Fibroblast of lung (primary cell): ENCODE measurements around the gene NEUROD2. TPM values are rescaled to one million over a fixed set of nuclear protein-coding genes. Genes with fewer than 3 reads are reported as not detected.

Experiments
- DNase-seq, 2 donors: peaks; one replicate each; pipeline versions ENCODE4 v3.0.0 to v3.0.0-alpha.2; 2010; ENCODE audit warnings: low read depth in 2 of 2
- H2AFZ ChIP-seq: 2 replicates; pipeline ENCODE4 v1.5.1; 2012; ENCODE audit warnings: low read length, control low read depth, inconsistent platforms
- H3K27ac ChIP-seq: 2 replicates; pipeline ENCODE4 v1.5.1; 2011; ENCODE audit warnings: low read length, control low read depth; ENCODE audit not compliant: insufficient read depth
- H3K27me3 ChIP-seq: 2 replicates; pipeline ENCODE4 v1.5.1; 2011; ENCODE audit warnings: mild to moderate bottlenecking, low read length; ENCODE audit not compliant: control insufficient read depth, insufficient read depth
- H3K36me3 ChIP-seq: 2 replicates; pipeline ENCODE4 v1.5.1; 2011; ENCODE audit warnings: low read length; ENCODE audit not compliant: control insufficient read depth, insufficient read depth
- H3K4me1 ChIP-seq: 2 replicates; pipeline ENCODE4 v1.5.1; 2011; ENCODE audit warnings: low read length; ENCODE audit not compliant: control insufficient read depth, insufficient read depth; ENCODE audit errors: extremely low read depth
- H3K4me2 ChIP-seq: 2 replicates; pipeline ENCODE4 v1.5.1; 2011; ENCODE audit warnings: low read length, control low read depth; ENCODE audit not compliant: insufficient read depth; ENCODE audit errors: extremely low read depth
- H3K4me3 ChIP-seq, 4 experiments: fragments of 200-600 bp in 1 of 4; sonication (generic) in 1 of 4; replicated peaks in 1 of 4; 2 replicates each; pipeline ENCODE4 v1.5.1; 2011 to 2016; ENCODE audit warnings: low read length in 4 of 4, low read depth in 3 of 4, mild to moderate bottlenecking in 3 of 4, control low read depth in 2 of 4, inconsistent platforms in 1 of 4, mixed read lengths in 1 of 4; ENCODE audit not compliant: insufficient read depth in 1 of 4; ENCODE audit errors: control extremely low read depth in 1 of 4
- H3K79me2 ChIP-seq: 2 replicates; pipeline ENCODE4 v1.5.1; 2012; ENCODE audit warnings: mild to moderate bottlenecking, low read length, inconsistent platforms; ENCODE audit not compliant: control insufficient read depth, insufficient read depth
- H3K9ac ChIP-seq: 2 replicates; pipeline ENCODE4 v1.5.1; 2011; ENCODE audit warnings: mild to moderate bottlenecking, low read length, control low read depth; ENCODE audit not compliant: insufficient read depth
- H3K9me3 ChIP-seq: 2 replicates; pipeline ENCODE4 v1.5.1; 2012; ENCODE audit warnings: low read depth, low read length; ENCODE audit not compliant: control insufficient read depth, insufficient read depth
- H4K20me1 ChIP-seq: 2 replicates; pipeline ENCODE4 v1.5.1; 2011; ENCODE audit warnings: low read length; ENCODE audit not compliant: control insufficient read depth, insufficient read depth; ENCODE audit errors: extremely low read depth
- CTCF ChIP-seq, 2 donors: IDR thresholded peaks in 1 of 2; conservative IDR thresholded peaks in 1 of 2; 1 replicate in 1 of 2; 2 replicates in 1 of 2; pipeline ENCODE4 v1.5.1; 2011 to 2012; ENCODE audit warnings: low read length in 2 of 2, control low read depth in 1 of 2, inconsistent platforms in 1 of 2, low read depth in 1 of 2, mild to moderate bottlenecking in 1 of 2
- EZH2 ChIP-seq: IDR thresholded peaks from 2 replicates; pipeline ENCODE4 v1.5.1; 2012; ENCODE audit warnings: low read length, control low read depth, mild to moderate bottlenecking; ENCODE audit errors: missing control alignments
- polyA plus RNA-seq, 2 donors: library from polyadenylated mRNA; depleted of rRNA in 1 of 2; stranded (reverse) in 1 of 2; unstranded in 1 of 2; fragments of >200 nt; gene quantifications; 2 replicates each; pipeline ENCODE4 v1.2.1, GENCODE V29; 2011 to 2012; ENCODE audit warnings: missing spikeins in 1 of 2
- total RNA-seq: library from RNA; depleted of rRNA; stranded (reverse); fragments of >200 nt; gene quantifications from 2 replicates; pipeline ENCODE4 v1.2.1, GENCODE V29; 2014

Gene NEUROD2
- total and polyA plus RNA-seq, 2 donors (not counting 1 experiment from before 2014, with no cell fraction given) = not detected

GRCh38 chr17:39606434-39607056 is 1.2 kb downstream of the NEUROD2 start:
- TF ChIP-seq EZH2 (peak; percentile 27), CTCF (conservative IDR thresholded peaks at IDR 0.05 in 1 of 2, IDR thresholded peaks at IDR 0.05 in 1 of 2; ENCODE audit: low read depth in 1 of 2, low read length in 2 of 2) (no peak)
- no peaks in the 10 kb centered on the region for H3K4me1 ChIP-seq
- H3K4me3 ChIP-seq = no peak overlapping the region
- no peaks in the 10 kb centered on the region for H3K36me3 ChIP-seq
- DNase-seq = no peak
- H2AFZ ChIP-seq = no peak overlapping the region
- no peak overlapping the region for H3K9ac ChIP-seq
- no peaks in the 10 kb centered on the region for H4K20me1 ChIP-seq
- H3K79me2 ChIP-seq = no peaks in the 10 kb centered on the region
- H3K27ac ChIP-seq = no peak overlapping the region
- peaks cover 65% of the 10 kb centered on the region for H3K27me3 ChIP-seq
- no peak overlapping the region for H3K4me2 ChIP-seq
- H3K9me3 ChIP-seq = no peaks in the 10 kb centered on the region

- Histone ChIP-seq H3K9ac (no peak overlapping the region), H3K79me2 (no peaks in the 10 kb centered on the region), H3K9me3 (no peaks in the 10 kb centered on the region), H3K27me3 (peaks cover 73% of the 10 kb centered on the region), H3K4me1 (no peaks in the 10 kb centered on the region), H2AFZ (no peak overlapping the region), H4K20me1 (no peaks in the 10 kb centered on the region), H3K27ac (no peak overlapping the region), H3K36me3 (no peaks in the 10 kb centered on the region), H3K4me2 (no peak overlapping the region), H3K4me3 (no peak overlapping the region)
- peak; percentile 9 to 16 for DNase-seq
- TF ChIP-seq EZH2 = peak; percentile 98
- no peak for TF ChIP-seq CTCF (conservative IDR thresholded peaks at IDR 0.05 in 1 of 2, IDR thresholded peaks at IDR 0.05 in 1 of 2; ENCODE audit: low read depth in 1 of 2, low read length in 2 of 2)
Measured at GRCh38 chr17:39605492-39606433, 2.0 kb downstream of the NEUROD2 start.

- Histone ChIP-seq H4K20me1 (no peaks in the 10 kb centered on the region), H3K79me2 (no peaks in the 10 kb centered on the region), H3K27me3 (peaks cover 81% of the 10 kb centered on the region), H2AFZ (no peak overlapping the region), H3K4me3 (no peak overlapping the region), H3K36me3 (no peaks in the 10 kb centered on the region), H3K9me3 (no peaks in the 10 kb centered on the region), H3K4me1 (no peaks in the 10 kb centered on the region), H3K4me2 (no peak overlapping the region), H3K9ac (no peak overlapping the region), H3K27ac (no peak overlapping the region)
- no peak for DNase-seq
- TF ChIP-seq EZH2 = no peak
Measured at GRCh38 chr17:39604911-39605491, 2.7 kb downstream of the NEUROD2 start.
